BJ (cell line): ENCODE results near the gene SPRR5. TPM values are rescaled to one million over a fixed set of nuclear protein-coding genes. Genes with fewer than 3 reads are reported as not detected.

Experiments used
- CTCF ChIA-PET: fragments of 350-600 bp; formaldehyde crosslinking; extraction: SDS; loops from one replicate; lab custom pipeline; 2021; ENCODE audit warnings: antibody characterized with exemption, inconsistent platforms; lab: Yijun Ruan, JAX
- POLR2A ChIA-PET: fragments of 300-600 bp; sonication (Branson Sonifier 250); formaldehyde crosslinking; extraction: SDS; loops from one replicate; lab custom pipeline; 2021; ENCODE audit warnings: antibody characterized with exemption; lab: Charles Lee
- DNase-seq: peaks from one replicate; pipeline ENCODE4 v3.0.0-alpha.2; 2011; ENCODE audit warnings: low read depth
- H3K27me3 ChIP-seq: 2 replicates; pipeline ENCODE4 v1.6.0; 2011; ENCODE audit warnings: low read length; ENCODE audit not compliant: control insufficient read depth, insufficient read depth
- H3K36me3 ChIP-seq: 2 replicates; pipeline ENCODE4 v1.5.1; 2011; ENCODE audit warnings: low read length; ENCODE audit not compliant: control insufficient read depth, insufficient read depth
- H3K4me3 ChIP-seq: 2 replicates; pipeline ENCODE4 v1.5.1; 2011; ENCODE audit warnings: low read depth, mild to moderate bottlenecking, control low read depth, low read length
- polyA plus RNA-seq: library from polyadenylated mRNA; depleted of rRNA; stranded (reverse); fragments of >200 nt; gene quantifications from 2 replicates; pipeline ENCODE4 v1.2.3, GENCODE V29; 2011
- TF ChIP-seq, protein P1 (sequence below): IDR thresholded peaks from 2 replicates; pipeline ENCODE4 v1.5.1; 2011; ENCODE audit warnings: low read depth, mild to moderate bottlenecking, control low read depth, inconsistent platforms, low read length, moderate library complexity; ENCODE audit not compliant: insufficient read depth

The SPRR5 gene
- polyA plus RNA-seq, 1 experiment = not detected

- H3K4me3 ChIP-seq = no peak within 1 kb of the TSS
- TF ChIP-seq, protein P1, sequence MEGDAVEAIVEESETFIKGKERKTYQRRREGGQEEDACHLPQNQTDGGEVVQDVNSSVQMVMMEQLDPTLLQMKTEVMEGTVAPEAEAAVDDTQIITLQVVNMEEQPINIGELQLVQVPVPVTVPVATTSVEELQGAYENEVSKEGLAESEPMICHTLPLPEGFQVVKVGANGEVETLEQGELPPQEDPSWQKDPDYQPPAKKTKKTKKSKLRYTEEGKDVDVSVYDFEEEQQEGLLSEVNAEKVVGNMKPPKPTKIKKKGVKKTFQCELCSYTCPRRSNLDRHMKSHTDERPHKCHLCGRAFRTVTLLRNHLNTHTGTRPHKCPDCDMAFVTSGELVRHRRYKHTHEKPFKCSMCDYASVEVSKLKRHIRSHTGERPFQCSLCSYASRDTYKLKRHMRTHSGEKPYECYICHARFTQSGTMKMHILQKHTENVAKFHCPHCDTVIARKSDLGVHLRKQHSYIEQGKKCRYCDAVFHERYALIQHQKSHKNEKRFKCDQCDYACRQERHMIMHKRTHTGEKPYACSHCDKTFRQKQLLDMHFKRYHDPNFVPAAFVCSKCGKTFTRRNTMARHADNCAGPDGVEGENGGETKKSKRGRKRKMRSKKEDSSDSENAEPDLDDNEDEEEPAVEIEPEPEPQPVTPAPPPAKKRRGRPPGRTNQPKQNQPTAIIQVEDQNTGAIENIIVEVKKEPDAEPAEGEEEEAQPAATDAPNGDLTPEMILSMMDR = no peak
- no peaks in the 10 kb centered on the region for H3K27me3 ChIP-seq
- H3K36me3 ChIP-seq = no peaks in the 10 kb centered on the region
- ChIA-PET CTCF (no interaction called here), POLR2A (no interaction called here)
- DNase-seq = no peak
Measured at GRCh38 chr1:152983743-152984142, 36.7 kb downstream of the SPRR5 start, which contains the start of gene SPRR1A. Gene SPRR1A, plus strand, starts transcription at chr1:152984081. Its CDS starts 1,150 bp downstream, at chr1:152985231.

DNA sequence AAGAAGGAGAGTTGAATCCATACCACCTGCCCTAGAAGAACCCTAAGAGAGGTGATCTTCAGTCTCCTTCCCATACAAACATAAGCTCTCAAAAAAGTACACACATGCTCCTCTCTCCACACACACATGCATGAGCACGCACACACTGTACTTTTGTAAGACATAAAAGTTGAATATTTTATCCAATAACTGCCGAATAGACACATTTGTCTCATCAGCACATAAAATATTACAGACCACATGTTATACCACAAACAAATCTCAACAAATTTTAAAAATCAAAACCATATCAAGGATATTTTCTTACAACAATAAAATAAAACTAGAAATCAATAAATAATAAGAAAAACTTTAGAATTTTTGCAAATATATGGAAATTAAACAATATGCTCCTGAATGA lies 39.6 kb downstream of the SPRR5 start:
- CTCF ChIA-PET = no interaction called here
- Histone ChIP-seq H3K27me3 (no peaks in the 10 kb centered on the region), H3K36me3 (no peaks in the 10 kb centered on the region), H3K4me3 (no peak overlapping the region)
- TF ChIP-seq, protein P1 = no peak
- POLR2A ChIA-PET = no interaction called here
- no peak for DNase-seq

DNA sequence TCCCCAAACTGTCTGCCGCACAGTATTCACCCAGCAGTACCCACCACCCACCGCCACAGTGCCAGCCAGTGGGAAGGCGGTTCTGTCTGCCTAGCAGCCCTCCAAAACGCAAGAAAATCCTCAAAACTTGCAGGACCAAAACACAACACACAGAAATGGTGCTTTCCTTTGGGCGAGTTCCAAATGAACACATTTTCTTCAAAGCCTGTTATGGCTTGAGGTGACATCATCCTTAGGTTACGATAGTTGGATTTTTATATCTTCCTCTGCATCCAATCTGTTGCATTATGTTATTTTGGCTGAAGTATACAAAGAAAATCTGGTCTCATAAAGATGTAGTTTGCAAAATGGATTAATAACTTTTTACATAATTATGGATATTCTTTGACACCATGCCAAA lies 46.2 kb downstream of the SPRR5 start:
- H3K4me3 ChIP-seq = no peak overlapping the region
- no peaks in the 10 kb centered on the region for H3K27me3 ChIP-seq
- CTCF ChIA-PET = no interaction called here
- no peaks in the 10 kb centered on the region for H3K36me3 ChIP-seq
- no peak for DNase-seq
- TF ChIP-seq, protein P1 = no peak
- POLR2A ChIA-PET = no interaction called here

DNA sequence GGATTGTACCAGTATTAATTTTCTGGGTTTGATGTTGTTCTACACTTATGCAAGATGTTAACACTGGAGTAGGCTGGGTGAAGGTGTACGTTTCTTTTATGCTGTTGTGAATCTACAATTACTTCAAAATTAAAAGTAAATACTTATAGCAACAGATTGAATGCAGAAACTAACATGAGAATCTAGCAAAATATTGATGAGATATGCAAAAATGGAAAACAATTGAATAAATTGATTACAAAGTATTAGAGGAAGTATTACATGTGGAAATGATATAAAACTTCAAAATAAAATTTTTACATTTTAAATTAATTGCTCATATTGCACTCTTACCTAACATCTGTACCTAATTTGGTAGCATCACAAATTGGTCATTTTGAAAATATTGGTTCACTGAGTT lies 48.8 kb downstream of the SPRR5 start:
- no peak for DNase-seq
- no peaks in the 10 kb centered on the region for H3K27me3 ChIP-seq
- H3K36me3 ChIP-seq = no peaks in the 10 kb centered on the region
- POLR2A ChIA-PET = no interaction called here
- TF ChIP-seq, protein P1 = no peak
- CTCF ChIA-PET = no interaction called here
- H3K4me3 ChIP-seq = no peak overlapping the region

- H3K4me3 ChIP-seq = no peak overlapping the region
- no peaks in the 10 kb centered on the region for H3K36me3 ChIP-seq
- ChIA-PET CTCF (no interaction called here), POLR2A (no interaction called here)
- TF ChIP-seq, protein P1 = no peak
- no peaks in the 10 kb centered on the region for H3K27me3 ChIP-seq
- no peak for DNase-seq
Measured at GRCh38 chr1:152996633-152997400, 49.8 kb downstream of the SPRR5 start.
